Measurements from ENCODE around the gene PLXNA4. TPM values are rescaled to one million over a fixed set of nuclear protein-coding genes. Genes with fewer than 3 reads are reported as not detected.

PLXNA4 gene
- total RNA-seq, 1 experiment from 2014 or later: not detected

GRCh38 chr7:132572526-132572925 lies 3.7 kb downstream of the PLXNA4 start (continued):
- TF ChIP-seq RAD21 (IDR thresholded peaks at IDR 0.05; ENCODE audit: low read depth) (no peak), POLR2AphosphoS5 (IDR thresholded peaks at IDR 0.05; ENCODE audit: low read depth, low read length) (no peak), REST (IDR thresholded peaks at IDR 0.05; ENCODE audit: low read depth) (no peak)

- POLR2A ChIA-PET: no interaction called here
- CTCF ChIA-PET: no interaction called here
- BruUV-seq (replicated peaks): no TSS peak
- no peak overlapping the region for H3K27ac ChIP-seq (ENCODE audit: low read depth, low read length)
- no peaks in the 10 kb centered on the region for H3K9me3 ChIP-seq (ENCODE audit: control insufficient read depth in 1 of 2, insufficient read depth in 1 of 2, low read depth in 1 of 2, low read length in 2 of 2)
- RAD21 ChIA-PET (ENCODE audit: low non-redundant PET in 1 of 2, low total read pairs in 2 of 2, uncharacterized antibody in 2 of 2, unreplicated experiment in 2 of 2): no interaction called here
- H3K79me2 ChIP-seq (ENCODE audit: insufficient read depth, low read length): no peaks in the 10 kb centered on the region
- no peak for DNase-seq (ENCODE audit: low read depth, low spot score)
- H4K20me1 ChIP-seq (ENCODE audit: insufficient read depth): no peaks in the 10 kb centered on the region
- H3K4me2 ChIP-seq (ENCODE audit: low read length): no peak overlapping the region
- intact Hi-C loops (cut with micrococcal nuclease): no loop called here
- no peaks in the 10 kb centered on the region for H3K36me3 ChIP-seq (ENCODE audit: control insufficient read depth in 1 of 2, insufficient read depth in 2 of 2, low read length in 2 of 2)
- H3K9me2 ChIP-seq (ENCODE audit: insufficient read depth): no peaks in the 10 kb centered on the region
- H3K9ac ChIP-seq (ENCODE audit: low read length): no peak overlapping the region
- H2AFZ ChIP-seq (ENCODE audit: low read depth, low read length, poor library complexity, severe bottlenecking): no peak overlapping the region
- ATAC-seq: no peak
- no peaks in the 10 kb centered on the region for H3K4me1 ChIP-seq (ENCODE audit: control insufficient read depth in 1 of 2, insufficient read depth in 2 of 2, low read length in 2 of 2)
- H3K27me3 ChIP-seq (ENCODE audit: insufficient read depth, low read length): peaks cover 80% of the 10 kb centered on the region
- no peak overlapping the region for H3K4me3 ChIP-seq (replicated peaks in 1 of 2; ENCODE audit: low read depth in 1 of 2, low read length in 2 of 2)
- no peak for TF ChIP-seq TCF7L2 (IDR thresholded peaks at IDR 0.05; ENCODE audit: borderline replicate concordance, extremely low read depth, insufficient read depth, insufficient read length)
- no peak for TF ChIP-seq CTCF (IDR thresholded peaks at IDR 0.05 in 2 of 3, conservative IDR thresholded peaks at IDR 0.05 in 1 of 3; ENCODE audit: borderline replicate concordance in 1 of 3, insufficient read depth in 1 of 3, low read depth in 2 of 3, low read length in 2 of 3)
- no peak for TF ChIP-seq ZBTB33 (IDR thresholded peaks at IDR 0.05; ENCODE audit: extremely low read depth, insufficient replicate concordance, low read length)
- TF ChIP-seq YY1 (IDR thresholded peaks at IDR 0.05; ENCODE audit: extremely low read depth, insufficient replicate concordance, low read depth, low read length): no peak
- TF ChIP-seq SP1 (IDR thresholded peaks at IDR 0.05; ENCODE audit: low read depth): no peak
- no peak for TF ChIP-seq POLR2AphosphoS5 (IDR thresholded peaks at IDR 0.05; ENCODE audit: low read depth, low read length)
- no peak for TF ChIP-seq ZFX (IDR thresholded peaks at IDR 0.05)
- TF ChIP-seq POLR2A (IDR thresholded peaks at IDR 0.05; ENCODE audit: borderline replicate concordance, extremely low read depth, insufficient read depth, insufficient read length): no peak
- no peak for TF ChIP-seq FOSL1 (IDR thresholded peaks at IDR 0.05; ENCODE audit: low read depth)
- TF ChIP-seq SIN3A (IDR thresholded peaks at IDR 0.05; ENCODE audit: low read depth): no peak
- TF ChIP-seq JUND (IDR thresholded peaks at IDR 0.05): no peak
- TF ChIP-seq MAX (IDR thresholded peaks at IDR 0.05): no peak
- TF ChIP-seq EZH2 (IDR thresholded peaks at IDR 0.05): no peak
- TF ChIP-seq ELF1 (IDR thresholded peaks at IDR 0.05; ENCODE audit: borderline replicate concordance, low read depth): no peak
- TF ChIP-seq CEBPB (IDR thresholded peaks at IDR 0.05; ENCODE audit: low read depth): no peak
These were observed 4.3 kb downstream of the PLXNA4 start for GRCh38 chr7:132571970-132572369.
